HEK293 (cell line): Measurements from ENCODE around the gene CORO2B.

Experiments
- CTCF ChIA-PET: fragments of 350-600 bp; formaldehyde crosslinking; extraction: SDS; loops from one replicate; lab custom pipeline; 2021; ENCODE audit warnings: antibody characterized with exemption; lab: Yijun Ruan, JAX
- POLR2A ChIA-PET: fragments of 300-600 bp; formaldehyde crosslinking; extraction: SDS; loops from one replicate; lab custom pipeline; 2020; ENCODE audit warnings: antibody characterized with exemption, inconsistent platforms; lab: Yijun Ruan, JAX
- H3K27ac ChIP-seq: fragments of 200-500 bp; sonication (Bioruptor generic); 2 replicates; pipeline ENCODE4 v1.5.1; 2014; ENCODE audit warnings: low read depth, low read length, control low read depth, inconsistent platforms; ENCODE audit errors: extremely low read depth
- H3K36me3 ChIP-seq, 2 experiments: fragments of 200-500 bp in 1 of 2; sonication (Bioruptor generic) in 1 of 2; 1 replicate in 1 of 2; 2 replicates in 1 of 2; pipeline ENCODE4 v1.5.1; 2014 to 2017; ENCODE audit warnings: inconsistent platforms in 2 of 2, low read length in 2 of 2; ENCODE audit not compliant: control insufficient read depth in 2 of 2, insufficient read depth in 1 of 2
- H3K4me1 ChIP-seq: fragments of 200-500 bp; sonication (Bioruptor generic); 2 replicates; pipeline ENCODE4 v1.5.1; 2014; ENCODE audit warnings: mild to moderate bottlenecking, low read length, inconsistent platforms; ENCODE audit not compliant: control insufficient read depth, insufficient read depth
- H3K4me3 ChIP-seq: 2 replicates; pipeline ENCODE4 v1.5.1; 2011; ENCODE audit warnings: low read depth, mild to moderate bottlenecking, control low read depth, low read length, moderate library complexity
- H3K9me3 ChIP-seq: fragments of 200-500 bp; sonication (Bioruptor generic); 2 replicates; pipeline ENCODE4 v1.5.1; 2014; ENCODE audit warnings: low read depth, low read length, inconsistent platforms; ENCODE audit not compliant: control insufficient read depth, insufficient read depth
- BCL11B ChIP-seq: fragments of 450-650 bp; formaldehyde crosslinking; IDR thresholded peaks from 2 replicates; pipeline ENCODE4 v1.5.1; 2016; ENCODE audit warnings: low read depth, missing biosample characterization, missing genetic modification characterization
- GLIS1 ChIP-seq: fragments of 450-650 bp; formaldehyde crosslinking; IDR thresholded peaks from 2 replicates; pipeline ENCODE4 v1.5.1; 2016; ENCODE audit warnings: missing biosample characterization, missing genetic modification characterization
- IKZF3 ChIP-seq: fragments of 450-650 bp; IDR thresholded peaks from 2 replicates; pipeline ENCODE4 v1.5.0; 2018; ENCODE audit warnings: missing biosample characterization, mild to moderate bottlenecking, missing genetic modification characterization, moderate library complexity
- INSM2 ChIP-seq: fragments of 450-650 bp; formaldehyde crosslinking; IDR thresholded peaks from 2 replicates; pipeline ENCODE4 v1.5.1; 2016; ENCODE audit warnings: missing biosample characterization, missing genetic modification characterization
- KLF8 ChIP-seq: fragments of 450-650 bp; formaldehyde crosslinking; IDR thresholded peaks from 2 replicates; pipeline ENCODE4 v1.5.1; 2016; ENCODE audit warnings: missing biosample characterization, missing genetic modification characterization
- MEIS1 ChIP-seq: sonication (generic); formaldehyde crosslinking; IDR thresholded peaks from 2 replicates; pipeline ENCODE4 v1.8.1; 2022; ENCODE audit warnings: missing genetic modification reagents, mild to moderate bottlenecking, borderline replicate concordance
- SP2 ChIP-seq: fragments of 450-650 bp; formaldehyde crosslinking; IDR thresholded peaks from 2 replicates; pipeline ENCODE4 v1.5.1; 2016; ENCODE audit warnings: missing biosample characterization, missing genetic modification characterization
- SP7 ChIP-seq: fragments of 450-650 bp; formaldehyde crosslinking; IDR thresholded peaks from 2 replicates; pipeline ENCODE4 v1.5.1; 2016; ENCODE audit warnings: missing biosample characterization, missing genetic modification characterization
- TSHZ1 ChIP-seq: fragments of 450-650 bp; formaldehyde crosslinking; IDR thresholded peaks from 2 replicates; pipeline ENCODE4 v1.5.1; 2016; ENCODE audit warnings: missing biosample characterization, missing genetic modification characterization, borderline replicate concordance
- ZEB2 ChIP-seq: fragments of 450-650 bp; formaldehyde crosslinking; IDR thresholded peaks from 2 replicates; pipeline ENCODE4 v1.5.1; 2016; ENCODE audit warnings: missing biosample characterization, missing genetic modification characterization
- ZNF146 ChIP-seq: fragments of 450-650 bp; formaldehyde crosslinking; IDR thresholded peaks from 2 replicates; pipeline ENCODE4 v1.5.1; 2016; ENCODE audit warnings: missing biosample characterization, missing genetic modification characterization
- ZNF214 ChIP-seq: fragments of 450-650 bp; formaldehyde crosslinking; IDR thresholded peaks from 2 replicates; pipeline ENCODE4 v1.5.1; 2017; ENCODE audit warnings: missing biosample characterization, mild to moderate bottlenecking, missing genetic modification characterization, borderline replicate concordance
- ZNF274 ChIP-seq, 2 experiments: fragments of 200-500 bp in 1 of 2; fragments of 450-650 bp in 1 of 2; sonication (Bioruptor generic) in 1 of 2; formaldehyde crosslinking in 1 of 2; IDR thresholded peaks; 2 replicates each; pipeline versions ENCODE4 v1.5.1 to v1.6.1; 2014 to 2016; ENCODE audit warnings: borderline replicate concordance in 1 of 2, inconsistent platforms in 1 of 2, low read length in 1 of 2, missing biosample characterization in 1 of 2, missing genetic modification characterization in 1 of 2
- ZNF398 ChIP-seq: fragments of 450-650 bp; formaldehyde crosslinking; IDR thresholded peaks from 2 replicates; pipeline ENCODE4 v1.5.1; 2017; ENCODE audit warnings: missing biosample characterization, missing genetic modification characterization
- ZNF518A ChIP-seq: fragments of 450-650 bp; formaldehyde crosslinking; conservative IDR thresholded peaks from 2 replicates; pipeline ENCODE4 v1.5.1; 2016; ENCODE audit warnings: low read depth, missing biosample characterization, missing genetic modification characterization
- ZNF624 ChIP-seq: fragments of 450-650 bp; formaldehyde crosslinking; IDR thresholded peaks from 2 replicates; pipeline ENCODE4 v1.5.1; 2017; ENCODE audit warnings: missing biosample characterization, missing genetic modification characterization
- ZNF645 ChIP-seq: fragments of 450-650 bp; formaldehyde crosslinking; IDR thresholded peaks from 2 replicates; pipeline ENCODE4; 2016; ENCODE audit warnings: missing biosample characterization, missing genetic modification characterization
- ZNF664 ChIP-seq: fragments of 450-650 bp; formaldehyde crosslinking; IDR thresholded peaks from 2 replicates; pipeline ENCODE4 v1.5.1; 2016; ENCODE audit warnings: missing biosample characterization, missing genetic modification characterization
- ZNF76 ChIP-seq: fragments of 450-650 bp; formaldehyde crosslinking; IDR thresholded peaks from 2 replicates; pipeline ENCODE4; 2016; ENCODE audit warnings: low read depth, missing biosample characterization, missing genetic modification characterization, borderline replicate concordance
- TF ChIP-seq, protein P1 (sequence below): fragments of 450-650 bp; formaldehyde crosslinking; IDR thresholded peaks from 2 replicates; pipeline ENCODE4 v1.5.1; 2017; ENCODE audit warnings: missing biosample characterization, missing genetic modification characterization

CORO2B gene

GRCh38 chr15:68768321-68768720 is 189.5 kb downstream of the CORO2B start:
- CTCF ChIA-PET = interaction anchor here (0.6 to 1.5 kb wide), 5 partner anchors 9 to 218 kb away, joined by 3 to 6 read pairs (median 4); no protein-coding TSS in a partner anchor
- peaks cover 5% of the 10 kb centered on the region for H3K4me1 ChIP-seq
- no peak overlapping the region for H3K4me3 ChIP-seq
- POLR2A ChIA-PET = no interaction called here
- H3K9me3 ChIP-seq = no peaks in the 10 kb centered on the region
- H3K27ac ChIP-seq = no peak overlapping the region
- no peaks in the 10 kb centered on the region; a peak in 1 of 3 replicates for H3K36me3 ChIP-seq
- TF ChIP-seq, protein P1, sequence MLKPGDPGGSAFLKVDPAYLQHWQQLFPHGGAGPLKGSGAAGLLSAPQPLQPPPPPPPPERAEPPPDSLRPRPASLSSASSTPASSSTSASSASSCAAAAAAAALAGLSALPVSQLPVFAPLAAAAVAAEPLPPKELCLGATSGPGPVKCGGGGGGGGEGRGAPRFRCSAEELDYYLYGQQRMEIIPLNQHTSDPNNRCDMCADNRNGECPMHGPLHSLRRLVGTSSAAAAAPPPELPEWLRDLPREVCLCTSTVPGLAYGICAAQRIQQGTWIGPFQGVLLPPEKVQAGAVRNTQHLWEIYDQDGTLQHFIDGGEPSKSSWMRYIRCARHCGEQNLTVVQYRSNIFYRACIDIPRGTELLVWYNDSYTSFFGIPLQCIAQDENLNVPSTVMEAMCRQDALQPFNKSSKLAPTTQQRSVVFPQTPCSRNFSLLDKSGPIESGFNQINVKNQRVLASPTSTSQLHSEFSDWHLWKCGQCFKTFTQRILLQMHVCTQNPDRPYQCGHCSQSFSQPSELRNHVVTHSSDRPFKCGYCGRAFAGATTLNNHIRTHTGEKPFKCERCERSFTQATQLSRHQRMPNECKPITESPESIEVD (tag by site-specific recombination) = peak; percentile 91
- TF ChIP-seq ZNF645 (tag by site-specific recombination) = no peak
- no peak for TF ChIP-seq BCL11B (tag by site-specific recombination)
- 0 out of 2 replicates have a peak, but pooled peaks have one; percentile 14 for TF ChIP-seq ZNF518A (tag by site-specific recombination)
- 0 out of 2 replicates have a peak, but pooled peaks have one; percentile 39 for TF ChIP-seq INSM2 (tag by site-specific recombination)
- TF ChIP-seq SP7 = 0 out of 2 replicates have a peak, but pooled peaks have one; percentile 65
- TF ChIP-seq ZEB2 = 0 out of 2 replicates have a peak, but pooled peaks have one; percentile 29
- TF ChIP-seq ZNF214 (tag by site-specific recombination) = no peak
- TF ChIP-seq MEIS1 (CRISPR knock-in tag) = no peak
- TF ChIP-seq IKZF3 (tag by site-specific recombination) = no peak
- 0 out of 2 replicates have a peak, but pooled peaks have one; percentile 8 for TF ChIP-seq SP2
- TF ChIP-seq GLIS1 = peak; percentile 69
- 0 out of 2 replicates have a peak, but pooled peaks have one; percentile 32 for TF ChIP-seq KLF8 (tag by site-specific recombination)
- no peak for TF ChIP-seq ZNF664 (tag by site-specific recombination)
- no peak for TF ChIP-seq ZNF624
- TF ChIP-seq ZNF76 = peak; percentile 29; the same call in 1 of the 2 replicates
- peak; percentile 75; the same call in 1 of the 2 replicates for TF ChIP-seq TSHZ1 (tag by site-specific recombination)
- no peak for TF ChIP-seq ZNF274 (IDR thresholded peaks at IDR 0.05; ENCODE audit: low read length)
- no peak for TF ChIP-seq ZNF274 (tag by site-specific recombination; IDR thresholded peaks at IDR 0.05; ENCODE audit: borderline replicate concordance)
- TF ChIP-seq ZNF146 = no peak
- TF ChIP-seq ZNF398 = peak; percentile 54; the same call in 1 of the 2 replicates
